C4-2B (cell line): Measurements from ENCODE around the gene KCNJ6.

Source experiments
- ZFX ChIP-seq: fragments of 450-650 bp; IDR thresholded peaks from 2 replicates; pipeline ENCODE4 v1.6.1; 2017
- TF ChIP-seq, protein P1 (sequence below): fragments of 450-650 bp; conservative IDR thresholded peaks from 2 replicates; pipeline ENCODE4 v1.5.1; 2017; ENCODE audit warnings: mild to moderate bottlenecking

DNA sequence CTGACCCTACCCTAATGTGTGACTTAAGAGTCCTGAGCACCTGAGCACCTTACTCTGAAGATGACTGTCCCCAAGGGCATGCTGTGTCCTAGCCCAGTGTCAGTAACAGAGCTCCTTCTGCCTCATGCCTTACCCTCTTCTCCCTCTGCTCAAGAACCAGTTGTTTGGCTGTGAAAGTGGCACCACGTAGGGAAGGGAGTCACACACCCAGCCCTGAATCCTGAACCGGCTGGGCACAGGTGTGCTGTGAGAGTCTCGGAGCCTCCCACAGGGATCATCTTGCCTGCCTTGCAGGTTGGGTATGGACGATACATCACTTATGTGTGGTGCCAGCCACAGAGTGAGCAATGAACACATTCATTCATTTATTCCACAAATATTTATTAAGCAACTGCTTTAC, 329.1 kb downstream of the KCNJ6 start:
- TF ChIP-seq, protein P1, sequence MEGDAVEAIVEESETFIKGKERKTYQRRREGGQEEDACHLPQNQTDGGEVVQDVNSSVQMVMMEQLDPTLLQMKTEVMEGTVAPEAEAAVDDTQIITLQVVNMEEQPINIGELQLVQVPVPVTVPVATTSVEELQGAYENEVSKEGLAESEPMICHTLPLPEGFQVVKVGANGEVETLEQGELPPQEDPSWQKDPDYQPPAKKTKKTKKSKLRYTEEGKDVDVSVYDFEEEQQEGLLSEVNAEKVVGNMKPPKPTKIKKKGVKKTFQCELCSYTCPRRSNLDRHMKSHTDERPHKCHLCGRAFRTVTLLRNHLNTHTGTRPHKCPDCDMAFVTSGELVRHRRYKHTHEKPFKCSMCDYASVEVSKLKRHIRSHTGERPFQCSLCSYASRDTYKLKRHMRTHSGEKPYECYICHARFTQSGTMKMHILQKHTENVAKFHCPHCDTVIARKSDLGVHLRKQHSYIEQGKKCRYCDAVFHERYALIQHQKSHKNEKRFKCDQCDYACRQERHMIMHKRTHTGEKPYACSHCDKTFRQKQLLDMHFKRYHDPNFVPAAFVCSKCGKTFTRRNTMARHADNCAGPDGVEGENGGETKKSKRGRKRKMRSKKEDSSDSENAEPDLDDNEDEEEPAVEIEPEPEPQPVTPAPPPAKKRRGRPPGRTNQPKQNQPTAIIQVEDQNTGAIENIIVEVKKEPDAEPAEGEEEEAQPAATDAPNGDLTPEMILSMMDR = no peak
- no peak for TF ChIP-seq ZFX
